H1 (cell line): ENCODE measurements around the gene AGBL1. TPM values are rescaled to one million over a fixed set of nuclear protein-coding genes. Genes with fewer than 3 reads are reported as not detected.

Experiments used
- CTCF ChIA-PET: fragments of 300-600 bp; sonication (Branson Sonifier 250); formaldehyde crosslinking; loops from one replicate; lab custom pipeline; 2021; ENCODE audit not compliant: partially characterized antibody; lab: Charles Lee
- POLR2A ChIA-PET: fragments of 300-600 bp; sonication (Branson Sonifier 250); formaldehyde crosslinking; loops from one replicate; lab custom pipeline; 2021; ENCODE audit warnings: inconsistent platforms; ENCODE audit not compliant: partially characterized antibody; lab: Charles Lee
- DNase-seq, 2 experiments: peaks; one replicate each; pipeline versions ENCODE4 v3.0.0 to v3.0.0-alpha.2; 2010 to 2022; ENCODE audit warnings: low spot score in 2 of 2, low read depth in 1 of 2, mixed read lengths in 1 of 2
- FAIRE-seq: peaks from 2 replicates; lab custom pipeline; 2011; peaks lifted over from hg19 to GRCh38; lab: Jason Lieb, UNC
- H2AFZ ChIP-seq: 2 replicates; pipeline ENCODE4 v1.8.1; 2012; ENCODE audit warnings: low read length, inconsistent platforms
- H2AK5ac ChIP-seq: 2 replicates; pipeline ENCODE4 v1.6.1; 2013; ENCODE audit warnings: low read depth, low read length
- H2BK120ac ChIP-seq: replicated peaks from 2 replicates; pipeline ENCODE3; 2013; ENCODE audit warnings: low read depth, low read length, inconsistent platforms
- H2BK12ac ChIP-seq: 2 replicates; pipeline ENCODE4 v1.6.1; 2013; ENCODE audit warnings: low read depth, low read length
- H2BK15ac ChIP-seq: 2 replicates; pipeline ENCODE4 v1.6.1; 2013; ENCODE audit warnings: low read length
- H2BK20ac ChIP-seq: 2 replicates; pipeline ENCODE4 v1.6.1; 2013; ENCODE audit warnings: low read length
- H2BK5ac ChIP-seq: 2 replicates; pipeline ENCODE4 v1.6.1; 2013; ENCODE audit warnings: low read depth, low read length
- H3K14ac ChIP-seq: 2 replicates; pipeline ENCODE4 v1.6.1; 2013; ENCODE audit warnings: inconsistent platforms; ENCODE audit not compliant: insufficient read length
- H3K18ac ChIP-seq: 2 replicates; pipeline ENCODE4 v1.6.1; 2013; ENCODE audit warnings: low read length; ENCODE audit errors: extremely low read depth
- H3K23ac ChIP-seq: 2 replicates; pipeline ENCODE4 v1.6.1; 2013; ENCODE audit warnings: inconsistent platforms; ENCODE audit not compliant: insufficient read length
- H3K23me2 ChIP-seq: 2 replicates; pipeline ENCODE4 v1.6.1; 2013; ENCODE audit warnings: low read depth, low read length
- H3K27ac ChIP-seq: 2 replicates; pipeline ENCODE4 v1.6.1; 2011; ENCODE audit warnings: low read depth, low read length, inconsistent platforms
- H3K27me3 ChIP-seq, 4 experiments: replicated peaks in 1 of 4; 1 replicate in 1 of 4; 2 replicates in 3 of 4; pipeline versions ENCODE4 v1.6.1 to v1.8.1; 2011 to 2013; ENCODE audit warnings: low read length in 3 of 4, mild to moderate bottlenecking in 3 of 4, inconsistent platforms in 2 of 4, mixed read lengths in 2 of 4, moderate library complexity in 1 of 4; ENCODE audit not compliant: control insufficient read depth in 3 of 4, insufficient read depth in 3 of 4; ENCODE audit errors: extremely low read depth in 1 of 4
- H3K36me3 ChIP-seq, 4 experiments: 2 replicates each; pipeline versions ENCODE4 v1.6.1 to v1.8.1; 2011 to 2013; ENCODE audit warnings: mild to moderate bottlenecking in 4 of 4, low read length in 3 of 4, moderate library complexity in 2 of 4, control low read depth in 1 of 4, inconsistent platforms in 1 of 4; ENCODE audit not compliant: insufficient read depth in 4 of 4, control insufficient read depth in 2 of 4
- H3K4ac ChIP-seq: replicated peaks from 2 replicates; pipeline ENCODE3; 2013; ENCODE audit warnings: low read length, low read depth, mixed read lengths, inconsistent platforms; ENCODE audit not compliant: insufficient read length
- H3K4me1 ChIP-seq, 4 experiments: replicated peaks in 1 of 4; 1 replicate in 1 of 4; 2 replicates in 3 of 4; pipeline versions ENCODE4 v1.6.1 to v1.8.1; 2011 to 2013; ENCODE audit warnings: low read length in 3 of 4, inconsistent platforms in 2 of 4, mixed read lengths in 1 of 4; ENCODE audit not compliant: insufficient read depth in 4 of 4, control insufficient read depth in 3 of 4
- H3K4me2 ChIP-seq, 2 experiments: 2 replicates each; pipeline versions ENCODE4 v1.6.1 to v1.8.1; 2011 to 2013; ENCODE audit warnings: low read depth in 2 of 2, low read length in 2 of 2, control low read depth in 1 of 2, inconsistent platforms in 1 of 2, mild to moderate bottlenecking in 1 of 2; ENCODE audit not compliant: insufficient read depth in 1 of 2
- H3K4me3 ChIP-seq, 4 experiments: fragments of 200-600, 300-600 bp in 1 of 4; sonication (generic), shearing (Covaris generic), sonication (Bioruptor Twin) in 1 of 4; 2 replicates each; pipeline versions ENCODE4 v1.5.1 to v1.8.1; 2011 to 2016; ENCODE audit warnings: low read length in 4 of 4, low read depth in 3 of 4, control low read depth in 2 of 4, inconsistent platforms in 2 of 4, mild to moderate bottlenecking in 2 of 4, mixed read lengths in 1 of 4, moderate library complexity in 1 of 4; ENCODE audit not compliant: insufficient read depth in 2 of 4; ENCODE audit errors: extremely low read depth in 1 of 4
- H3K56ac ChIP-seq: replicated peaks from 2 replicates; pipeline ENCODE3; 2013; ENCODE audit warnings: low read depth, mild to moderate bottlenecking, mixed read lengths, low read length, inconsistent platforms; ENCODE audit not compliant: insufficient read length
- H3K79me1 ChIP-seq: 2 replicates; pipeline ENCODE4 v1.6.1; 2013; ENCODE audit warnings: low read depth, low read length, control low read depth
- H3K79me2 ChIP-seq, 2 experiments: 2 replicates each; pipeline versions ENCODE4 v1.6.1 to v1.8.1; 2012 to 2013; ENCODE audit warnings: low read length in 2 of 2, mild to moderate bottlenecking in 2 of 2, inconsistent platforms in 1 of 2; ENCODE audit not compliant: insufficient read depth in 2 of 2, control insufficient read depth in 1 of 2
- H3K9ac ChIP-seq, 4 experiments: replicated peaks in 1 of 4; 1 replicate in 1 of 4; 2 replicates in 3 of 4; pipeline versions ENCODE4 v1.6.1 to v1.8.1; 2011 to 2013; ENCODE audit warnings: low read depth in 3 of 4, low read length in 3 of 4, control low read depth in 2 of 4, mild to moderate bottlenecking in 2 of 4, moderate library complexity in 2 of 4, inconsistent platforms in 1 of 4; ENCODE audit errors: extremely low read depth in 1 of 4
- H3K9me3 ChIP-seq, 2 experiments: 2 replicates each; pipeline versions ENCODE4 v1.6.1 to v1.8.1; 2012 to 2013; ENCODE audit warnings: mild to moderate bottlenecking in 2 of 2, moderate library complexity in 2 of 2, control low read depth in 1 of 2, inconsistent platforms in 1 of 2, low read depth in 1 of 2, low read length in 1 of 2, mixed read lengths in 1 of 2; ENCODE audit not compliant: insufficient read depth in 2 of 2
- H4K20me1 ChIP-seq, 2 experiments: replicated peaks in 1 of 2; 2 replicates each; pipeline versions ENCODE3 to v1.8.1; 2011 to 2013; ENCODE audit warnings: inconsistent platforms in 2 of 2, low read length in 2 of 2, mild to moderate bottlenecking in 1 of 2; ENCODE audit not compliant: insufficient read depth in 2 of 2, control insufficient read depth in 1 of 2
- H4K5ac ChIP-seq: 2 replicates; pipeline ENCODE4 v1.6.1; 2013; ENCODE audit warnings: low read length, low read depth, mixed read lengths, inconsistent platforms; ENCODE audit not compliant: insufficient read length
- H4K8ac ChIP-seq: 2 replicates; pipeline ENCODE4 v1.8.0; 2013; ENCODE audit warnings: mild to moderate bottlenecking, moderate library complexity, low read length, inconsistent platforms; ENCODE audit not compliant: insufficient read depth; ENCODE audit errors: extremely low read depth
- H4K91ac ChIP-seq: replicated peaks from 2 replicates; pipeline ENCODE3; 2013; ENCODE audit warnings: low read length, mixed read lengths, inconsistent platforms; ENCODE audit not compliant: insufficient read length
- JUND ChIP-seq: IDR thresholded peaks from 2 replicates; pipeline ENCODE4 v1.6.1; 2011; ENCODE audit warnings: mild to moderate bottlenecking, improper control_type of control experiment, low read length
- PHF8 ChIP-seq: fragments of 200-600 bp; sonication (generic); conservative IDR thresholded peaks from 2 replicates; pipeline ENCODE4 v1.7.1; 2012; ENCODE audit warnings: low read depth, mild to moderate bottlenecking, inconsistent platforms, low read length, moderate library complexity
- ZNF274 ChIP-seq: IDR thresholded peaks from 2 replicates; pipeline ENCODE4 v1.7.0; 2012; ENCODE audit warnings: low read length, borderline replicate concordance; ENCODE audit errors: extremely low read depth
- WGBS, 2 experiments: shearing (Covaris generic) in 1 of 2; methylation state at CpG; one replicate each; pipeline versions ENCODE4 v1.1.6 to v1.1.7; 2013 to 2015; ENCODE audit warnings: low lambda C conversion rate in 2 of 2, mixed read lengths in 2 of 2, inconsistent platforms in 1 of 2, low coverage in 1 of 2, missing lambda C conversion rate in 1 of 2; ENCODE audit not compliant: insufficient replicate concordance in 2 of 2, insufficient coverage in 1 of 2, insufficient read length in 1 of 2; ENCODE audit errors: extremely low coverage in 1 of 2, missing lambda C conversion rate in 1 of 2; 5-methylcytosine and 5-hydroxymethylcytosine counted together
- polyA plus RNA-seq, 7 experiments: library from polyadenylated mRNA; depleted of rRNA in 3 of 7; stranded (reverse) in 5 of 7; unstranded in 2 of 7; fragments of >200 nt in 5 of 7; fragments of 200-250 nt in 2 of 7; gene quantifications; 1 replicate in 5 of 7; 2 replicates in 1 of 7; 4 replicates in 1 of 7; pipeline versions ENCODE4 v1.2.1 to v1.2.3, GENCODE V29; 2011 to 2013; ENCODE audit warnings: missing spikeins in 2 of 7, mixed read lengths in 2 of 7
- total RNA-seq: library from RNA; stranded (reverse); fragmentation: NEBNext Ultra II Directional; extraction: Animal tissue kit (Norgen Biotek cat#: 25700); gene quantifications from 2 replicates; pipeline ENCODE4 v1.2.1, GENCODE V29; 2021

The AGBL1 gene
- total and polyA plus RNA-seq, 2 of the 8 experiments (the other 6 are each of a cell fraction or from before 2014, with no cell fraction given): not detected

DNA sequence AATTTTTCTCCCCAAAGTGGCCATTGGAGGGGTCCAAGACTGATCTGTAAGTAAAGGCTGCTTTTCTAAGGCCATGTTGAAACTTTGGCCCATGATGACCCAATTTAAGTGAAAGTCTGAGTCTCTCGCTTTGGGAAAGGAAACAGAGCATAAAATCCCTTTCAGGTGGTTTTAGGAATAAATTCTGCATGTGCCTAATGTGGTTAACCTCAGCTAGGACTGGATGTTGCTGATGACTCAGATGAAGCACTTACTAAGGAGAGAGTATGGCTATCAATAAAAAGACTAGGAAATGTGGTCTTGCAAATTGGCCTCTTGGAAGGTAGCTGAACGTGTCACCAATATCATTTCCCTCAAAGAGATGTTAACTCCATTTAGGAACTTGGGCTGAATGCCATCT is 458.5 kb downstream of the AGBL1 start:
- Histone ChIP-seq H3K18ac (no peak overlapping the region), H2BK20ac (no peak overlapping the region), H2AFZ (no peak overlapping the region), H3K14ac (no peak overlapping the region), H2BK120ac (no peak overlapping the region), H3K23ac (no peak overlapping the region), H3K4ac (no peak overlapping the region), H3K9ac (no peak overlapping the region), H2AK5ac (no peak overlapping the region), H2BK15ac (no peak overlapping the region), H3K4me3 (no peak overlapping the region), H4K20me1 (no peaks in the 10 kb centered on the region), H4K8ac (no peak overlapping the region), H3K79me1 (no peaks in the 10 kb centered on the region), H2BK12ac (no peak overlapping the region), H3K27ac (no peak overlapping the region), H4K5ac (no peak overlapping the region), H3K9me3 (no peaks in the 10 kb centered on the region), H3K23me2 (no peaks in the 10 kb centered on the region), H2BK5ac (no peak overlapping the region), H3K36me3 (no peaks in the 10 kb centered on the region), H3K4me2 (no peak overlapping the region), H4K91ac (no peak overlapping the region), H3K4me1 (no peaks in the 10 kb centered on the region), H3K27me3 (no peaks in the 10 kb centered on the region), H3K56ac (no peak overlapping the region), H3K79me2 (no peaks in the 10 kb centered on the region)
- FAIRE-seq (no peak), DNase-seq (no peak)
- TF ChIP-seq JUND (no peak), ZNF274 (no peak), PHF8 (no peak)
- ChIA-PET CTCF (no interaction called here), POLR2A (no interaction called here)
- WGBS, 2 experiments: 97% methylated on average over 2 of the region's 2 CpGs; no CpG with 5 or more reads in 1 of the 2 experiments
